K562 (cell line): ENCODE measurements around the gene ANKMY1. TPM values are rescaled to one million over a fixed set of nuclear protein-coding genes. Genes with fewer than 3 reads are reported as not detected.

ENCODE experiments used
- ATAC-seq: fragments of 200-7000 bp; cut with Tn5 transposase; 3 replicates; pipeline ENCODE4 v1.9.1; 2020; ENCODE audit warnings: moderate library complexity
- BruUV-seq: library from RNA; stranded (reverse); fragments of 400-500 nt; replicated peaks from 2 replicates; lab custom pipeline; 2021; lab: Mats Ljungman, UMichigan
- CTCF ChIA-PET: fragments of 300-600 bp; formaldehyde crosslinking; extraction: SDS; loops from one replicate; lab custom pipeline; 2021; ENCODE audit warnings: low intra/inter-chr PET ratio; lab: Yijun Ruan, JAX
- POLR2A ChIA-PET: fragments of 300-600, 350-650 bp; sonication (Branson Sonifier 250); formaldehyde crosslinking; extraction: SDS; loops from one replicate; lab custom pipeline; 2021; ENCODE audit warnings: antibody characterized with exemption, inconsistent platforms; lab: Yijun Ruan, JAX
- DNase-seq, 4 experiments: peaks; one replicate each; pipeline versions ENCODE4 v3.0.0 to v3.0.0-alpha.2; 2011 to 2018; ENCODE audit warnings: low spot score in 3 of 4, mixed read lengths in 3 of 4; ENCODE audit errors: extremely low read depth in 1 of 4
- FAIRE-seq: peaks from 2 replicates; lab custom pipeline; 2011; peaks lifted over from hg19 to GRCh38; lab: Jason Lieb, UNC
- H2AFZ ChIP-seq: 2 replicates; pipeline ENCODE4 v1.6.0; 2011; ENCODE audit warnings: low read depth, low read length, control low read depth, inconsistent platforms
- H3K27ac ChIP-seq: fragments of 200-600 bp; 3 replicates; pipeline ENCODE4 v1.8.0; 2011; ENCODE audit warnings: low read depth, mild to moderate bottlenecking, control low read depth, inconsistent platforms, low read length, moderate library complexity, mixed read lengths; ENCODE audit errors: extremely low read depth
- H3K27me3 ChIP-seq, 2 experiments: fragments of 300-600 bp in 1 of 2; 2 replicates in 1 of 2; 3 replicates in 1 of 2; pipeline versions ENCODE4 v1.6.0 to v1.8.0; 2011; ENCODE audit warnings: inconsistent platforms in 2 of 2, low read length in 2 of 2, mild to moderate bottlenecking in 1 of 2, mixed read lengths in 1 of 2, moderate library complexity in 1 of 2; ENCODE audit not compliant: control insufficient read depth in 2 of 2, insufficient read depth in 2 of 2
- H3K36me3 ChIP-seq: fragments of 300-600 bp; 3 replicates; pipeline ENCODE4 v1.8.0; 2011; ENCODE audit warnings: mild to moderate bottlenecking, low read length, inconsistent platforms; ENCODE audit not compliant: control insufficient read depth, insufficient read depth
- H3K4me1 ChIP-seq, 2 experiments: fragments of 200-600 bp in 1 of 2; replicated peaks in 1 of 2; 2 replicates in 1 of 2; 3 replicates in 1 of 2; pipeline versions ENCODE4 v1.5.1 to v1.8.0; 2011; ENCODE audit warnings: inconsistent platforms in 2 of 2, low read length in 2 of 2, mild to moderate bottlenecking in 1 of 2, mixed read lengths in 1 of 2, moderate library complexity in 1 of 2; ENCODE audit not compliant: control insufficient read depth in 2 of 2, insufficient read depth in 2 of 2
- H3K4me2 ChIP-seq: 2 replicates; pipeline ENCODE4 v1.6.1; 2011; ENCODE audit warnings: low read length, control low read depth, inconsistent platforms, mixed read lengths; ENCODE audit not compliant: insufficient read depth
- H3K4me3 ChIP-seq: fragments of 200-600 bp; sonication (generic), shearing (Covaris generic); 2 replicates; pipeline ENCODE4 v1.5.1; 2016; ENCODE audit warnings: control low read depth, inconsistent platforms
- H3K79me2 ChIP-seq: fragments of 200-600 bp; 3 replicates; pipeline ENCODE4 v1.8.0; 2011; ENCODE audit warnings: low read length, inconsistent platforms; ENCODE audit not compliant: control insufficient read depth, insufficient read depth
- H3K9ac ChIP-seq, 2 experiments: 2 replicates each; pipeline versions ENCODE4 v1.6.0 to v1.6.1; 2011; ENCODE audit warnings: low read depth in 2 of 2, low read length in 2 of 2, control low read depth in 1 of 2, inconsistent platforms in 1 of 2, mild to moderate bottlenecking in 1 of 2, mixed read lengths in 1 of 2; ENCODE audit not compliant: insufficient read depth in 1 of 2
- H3K9me1 ChIP-seq: one replicate; pipeline ENCODE4 v1.6.0; 2011; ENCODE audit warnings: inconsistent platforms, mild to moderate bottlenecking, low read length, moderate library complexity; ENCODE audit not compliant: control insufficient read depth, insufficient read depth
- H3K9me3 ChIP-seq: replicated peaks from 2 replicates; pipeline ENCODE4 v1.5.1; 2011; ENCODE audit warnings: low read depth, low read length, inconsistent platforms; ENCODE audit not compliant: control insufficient read depth, insufficient read depth
- H4K20me1 ChIP-seq: replicated peaks from 2 replicates; pipeline ENCODE4 v1.6.1; 2011; ENCODE audit warnings: low read length, inconsistent platforms, mixed read lengths; ENCODE audit not compliant: control insufficient read depth, insufficient read depth
- RNF219 ChIP-seq: fragments of 250-450 bp; sonication (Bioruptor Pico); IDR thresholded peaks from 2 replicates; pipeline ENCODE4 v1.5.0; 2022; ENCODE audit warnings: mild to moderate bottlenecking
- SMARCA4 ChIP-seq: fragments of 450-650 bp; IDR thresholded peaks from 2 replicates; pipeline ENCODE4 v1.6.1; 2016
- ZBTB43 ChIP-seq: sonication (generic); formaldehyde crosslinking; IDR thresholded peaks from 2 replicates; pipeline ENCODE4 v1.8.0; 2023; ENCODE audit warnings: mild to moderate bottlenecking, missing genetic modification reagents
- WGBS: fragments of 100-300 bp; shearing (Covaris generic); methylation state at CpG from one replicate; pipeline ENCODE4 v1.1.6; 2016; ENCODE audit warnings: low coverage, mixed read lengths; ENCODE audit not compliant: insufficient coverage; ENCODE audit errors: missing lambda C conversion rate; 5-methylcytosine and 5-hydroxymethylcytosine counted together
- in situ Hi-C: fragments of 300-500 bp; cut with MboI; formaldehyde crosslinking; loops from 4 replicates; pipeline ENCODE4 v1.15.0; 2018; ENCODE audit warnings: inconsistent platforms, mixed read lengths
- intact Hi-C: fragments of 100-400 bp; cut with micrococcal nuclease; formaldehyde crosslinking; loops from 2 replicates; pipeline ENCODE4 v1.14.2; 2022
- polyA plus RNA-seq, 8 experiments: library from polyadenylated mRNA; depleted of rRNA in 4 of 8; stranded (reverse) in 5 of 8; unstranded in 3 of 8; fragments of >200 nt; fragmentation: Nextera tagmentation in 2 of 8; fragmentation: Illumina TruSeq in 1 of 8; extraction: Ambion mirVana in 2 of 8; extraction: Trizol in 1 of 8; gene quantifications; 2 replicates each; pipeline versions ENCODE4 v1.2.1 to v1.2.3, GENCODE V29; 2011 to 2014; ENCODE audit warnings: inconsistent platforms in 1 of 8, missing spikeins in 1 of 8
- total RNA-seq, 7 experiments: library from RNA; depleted of rRNA in 6 of 7; stranded (reverse); fragments of >200 nt in 6 of 7; fragmentation: Illumina TruSeq in 2 of 7; extraction: Trizol in 2 of 7; gene quantifications; 2 replicates each; pipeline versions ENCODE4 v1.2.1 to v1.2.3, GENCODE V29; 2011 to 2021; ENCODE audit warnings: low replicate concordance in 1 of 7

ANKMY1 gene
- total and polyA plus RNA-seq, 9 of the 15 experiments (the other 6 are each of a cell fraction or from before 2014, with no cell fraction given) = 0.75 to 15.1 (median 11.7) TPM

- Histone ChIP-seq H3K79me2 (no peaks in the 10 kb centered on the region), H3K27me3 (peaks cover 0 to 68% of the 10 kb centered on the region in 2 experiments; a peak in 2 of 5 replicates), H3K9me1 (no peaks in the 10 kb centered on the region), H3K4me3 (no peak overlapping the region), H3K36me3 (no peaks in the 10 kb centered on the region), H3K4me1 (peaks cover 0 to 13% of the 10 kb centered on the region in 2 experiments; a peak in 2 of 5 replicates), H2AFZ (no peak overlapping the region), H3K9ac (no peak overlapping the region), H4K20me1 (no peaks in the 10 kb centered on the region; the same call in none of the 2 replicates), H3K27ac (no peak overlapping the region), H3K4me2 (no peak overlapping the region), H3K9me3 (no peaks in the 10 kb centered on the region)
- CTCF ChIA-PET = no interaction called here
- DNase-seq (no peak), ATAC-seq (no peak), FAIRE-seq (no peak)
- intact Hi-C loops (no loop called here), in situ Hi-C loops (no loop called here)
- WGBS = 5% methylated on average over 6 of the region's 17 CpGs
- no TSS peak for BruUV-seq
- no peak for TF ChIP-seq SMARCA4
- no peak for TF ChIP-seq RNF219 (CRISPR knock-in tag)
- TF ChIP-seq ZBTB43 (CRISPR knock-in tag) = no peak
- POLR2A ChIA-PET = interaction anchor here (0.6 kb wide), 1 partner anchor 214 kb away, joined by 3 read pairs; no protein-coding TSS in a partner anchor
These were observed 113.9 kb downstream of the ANKMY1 start for GRCh38 chr2:240443891-240444301.
